Upper lobe of left lung (tissue), 6 donors: ENCODE results near the gene MKNK2. TPM values are rescaled to one million over a fixed set of nuclear protein-coding genes. Genes with fewer than 3 reads are reported as not detected.

Source experiments
- ATAC-seq, 2 donors: fragments of 200-7000 bp; cut with Tn5 transposase; one replicate each; pipeline ENCODE4 v1.9.1; 2022; ENCODE audit warnings: mild to moderate bottlenecking in 2 of 2, moderate library complexity in 2 of 2; ENCODE audit not compliant: low FRiP score in 2 of 2
- DNase-seq, 2 donors: peaks; one replicate each; pipeline ENCODE4 v3.0.0-alpha.2; 2019 to 2020
- H3K27ac ChIP-seq, 4 donors: fragments of 200-600 bp; sonication (generic); one replicate each; pipeline ENCODE4 v1.5.1; 2016 to 2019
- H3K27me3 ChIP-seq, 4 donors: fragments of 200-600 bp; sonication (generic); one replicate each; pipeline ENCODE4 v1.5.1; 2017 to 2019
- H3K36me3 ChIP-seq, 4 donors: fragments of 200-600 bp; sonication (generic); one replicate each; pipeline ENCODE4 v1.5.1; 2016 to 2019
- H3K4me1 ChIP-seq, 4 donors: fragments of 200-600 bp; sonication (generic); one replicate each; pipeline ENCODE4 v1.5.1; 2018 to 2019
- H3K4me3 ChIP-seq, 4 donors: fragments of 200-600 bp; sonication (generic); one replicate each; pipeline ENCODE4 v1.5.1; 2017 to 2019; ENCODE audit warnings: mild to moderate bottlenecking in 2 of 4, moderate library complexity in 1 of 4
- H3K9me3 ChIP-seq, 4 donors: fragments of 200-600 bp; sonication (generic); one replicate each; pipeline ENCODE4 v1.5.1; 2018 to 2019
- EP300 ChIP-seq, 4 donors: sonication (generic); formaldehyde crosslinking; IDR thresholded peaks; one replicate each; pipeline ENCODE4 v1.5.1; 2017; ENCODE audit warnings: antibody characterized with exemption in 4 of 4, control low read depth in 2 of 4
- POLR2A ChIP-seq, 4 donors: fragments of 450-650 bp; IDR thresholded peaks; one replicate each; pipeline ENCODE4 v1.5.1; 2016 to 2017; ENCODE audit warnings: antibody characterized with exemption in 4 of 4, mild to moderate bottlenecking in 2 of 4
- POLR2AphosphoS5 ChIP-seq, 2 donors: sonication (generic); formaldehyde crosslinking; IDR thresholded peaks; one replicate each; pipeline ENCODE4 v1.5.1; 2017; ENCODE audit warnings: antibody characterized with exemption in 2 of 2
- WGBS, 2 donors: methylation state at CpG; one replicate each; pipeline ENCODE4 v1.1.5; 2017 to 2018; 5-methylcytosine and 5-hydroxymethylcytosine counted together
- total RNA-seq, 6 donors: library from RNA; depleted of rRNA in 4 of 6; stranded (reverse); fragments of >200 nt in 4 of 6; gene quantifications; one replicate each; pipeline versions ENCODE4 v1.1.0 to v1.2.1, GENCODE V29; 2016 to 2021
- TF ChIP-seq, protein P1 (sequence below), 6 experiments: fragments of 450-650 bp in 4 of 6; fragments of 200-600 bp in 2 of 6; sonication (generic) in 2 of 6; IDR thresholded peaks; one replicate each; pipeline ENCODE4 v1.5.1; 2016 to 2019; ENCODE audit warnings: antibody characterized with exemption in 6 of 6
- donor health status: DM: no; HTN: no; CAD: no; lungs with moderate emphysema.
- donor health status: DM: no; HTN: yes; CAD: no; lungs with severe emphysema.

MKNK2 gene
- total RNA-seq, 6 donors from 2014 or later: 200 to 397 (median 264) TPM

DNA sequence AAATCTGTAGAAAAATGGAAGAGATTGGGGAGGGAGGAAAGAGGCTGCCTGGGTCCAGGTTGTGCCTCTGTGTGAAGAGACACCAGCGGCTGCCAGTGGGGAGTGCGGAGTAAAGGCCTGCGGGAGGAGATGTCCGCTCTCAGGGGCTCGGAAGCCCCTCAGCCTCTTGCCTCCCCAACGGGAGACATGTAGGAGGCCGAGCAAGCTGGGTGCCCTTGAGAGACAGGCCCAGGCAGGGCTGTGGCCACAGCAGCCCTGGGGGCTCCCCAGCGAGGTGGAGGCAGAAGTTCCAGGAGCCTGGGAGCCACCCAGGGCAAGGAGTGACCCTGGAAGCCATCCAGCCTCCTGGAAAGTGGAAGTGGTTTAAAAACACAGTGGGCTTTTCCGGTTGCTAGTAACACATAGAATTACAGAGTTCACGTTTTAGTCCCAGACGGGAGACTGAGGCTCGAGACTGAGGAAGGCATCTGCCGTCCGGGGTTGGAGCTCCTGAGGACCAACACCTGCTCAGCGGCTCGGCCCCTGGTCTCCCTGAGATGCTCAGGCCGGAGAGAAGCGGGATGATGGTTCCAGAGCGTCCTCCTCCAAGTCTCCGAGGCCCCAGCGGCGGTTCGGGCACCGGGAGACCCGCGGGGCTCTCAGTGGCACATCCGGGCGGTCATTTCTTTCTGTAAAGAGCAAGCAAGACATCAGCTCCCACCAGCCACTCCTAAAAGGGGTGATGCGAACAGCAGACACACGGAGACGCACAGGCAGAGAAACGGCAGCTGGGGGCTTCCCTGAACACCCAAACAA lies 21.9 kb upstream of the MKNK2 start:
- peak overlapping the region in 2 of 4 donors; percentile 64 to 77 for H3K27ac ChIP-seq
- H3K4me3 ChIP-seq: no peak overlapping the region
- DNase-seq: peak in 1 of 2 donors; percentile 67
- WGBS, 2 donors: 89 to 90% methylated on average over 16 to 28 of the region's 32 CpGs
- H3K36me3 ChIP-seq: peaks cover 37 to 71% (median 60%) of the 10 kb centered on the region in 4 donors
- H3K9me3 ChIP-seq: no peaks in the 10 kb centered on the region
- ATAC-seq: no peak
- no peaks in the 10 kb centered on the region for H3K27me3 ChIP-seq
- TF ChIP-seq POLR2AphosphoS5 (IDR thresholded peaks at IDR 0.05): no peak
- TF ChIP-seq, protein P1, sequence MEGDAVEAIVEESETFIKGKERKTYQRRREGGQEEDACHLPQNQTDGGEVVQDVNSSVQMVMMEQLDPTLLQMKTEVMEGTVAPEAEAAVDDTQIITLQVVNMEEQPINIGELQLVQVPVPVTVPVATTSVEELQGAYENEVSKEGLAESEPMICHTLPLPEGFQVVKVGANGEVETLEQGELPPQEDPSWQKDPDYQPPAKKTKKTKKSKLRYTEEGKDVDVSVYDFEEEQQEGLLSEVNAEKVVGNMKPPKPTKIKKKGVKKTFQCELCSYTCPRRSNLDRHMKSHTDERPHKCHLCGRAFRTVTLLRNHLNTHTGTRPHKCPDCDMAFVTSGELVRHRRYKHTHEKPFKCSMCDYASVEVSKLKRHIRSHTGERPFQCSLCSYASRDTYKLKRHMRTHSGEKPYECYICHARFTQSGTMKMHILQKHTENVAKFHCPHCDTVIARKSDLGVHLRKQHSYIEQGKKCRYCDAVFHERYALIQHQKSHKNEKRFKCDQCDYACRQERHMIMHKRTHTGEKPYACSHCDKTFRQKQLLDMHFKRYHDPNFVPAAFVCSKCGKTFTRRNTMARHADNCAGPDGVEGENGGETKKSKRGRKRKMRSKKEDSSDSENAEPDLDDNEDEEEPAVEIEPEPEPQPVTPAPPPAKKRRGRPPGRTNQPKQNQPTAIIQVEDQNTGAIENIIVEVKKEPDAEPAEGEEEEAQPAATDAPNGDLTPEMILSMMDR (IDR thresholded peaks at IDR 0.05): no peak
- no peak for TF ChIP-seq POLR2A (IDR thresholded peaks at IDR 0.05)
- TF ChIP-seq EP300 (IDR thresholded peaks at IDR 0.05): no peak
- peaks cover 10 to 22% (median 12%) of the 10 kb centered on the region in 4 donors for H3K4me1 ChIP-seq

DNA sequence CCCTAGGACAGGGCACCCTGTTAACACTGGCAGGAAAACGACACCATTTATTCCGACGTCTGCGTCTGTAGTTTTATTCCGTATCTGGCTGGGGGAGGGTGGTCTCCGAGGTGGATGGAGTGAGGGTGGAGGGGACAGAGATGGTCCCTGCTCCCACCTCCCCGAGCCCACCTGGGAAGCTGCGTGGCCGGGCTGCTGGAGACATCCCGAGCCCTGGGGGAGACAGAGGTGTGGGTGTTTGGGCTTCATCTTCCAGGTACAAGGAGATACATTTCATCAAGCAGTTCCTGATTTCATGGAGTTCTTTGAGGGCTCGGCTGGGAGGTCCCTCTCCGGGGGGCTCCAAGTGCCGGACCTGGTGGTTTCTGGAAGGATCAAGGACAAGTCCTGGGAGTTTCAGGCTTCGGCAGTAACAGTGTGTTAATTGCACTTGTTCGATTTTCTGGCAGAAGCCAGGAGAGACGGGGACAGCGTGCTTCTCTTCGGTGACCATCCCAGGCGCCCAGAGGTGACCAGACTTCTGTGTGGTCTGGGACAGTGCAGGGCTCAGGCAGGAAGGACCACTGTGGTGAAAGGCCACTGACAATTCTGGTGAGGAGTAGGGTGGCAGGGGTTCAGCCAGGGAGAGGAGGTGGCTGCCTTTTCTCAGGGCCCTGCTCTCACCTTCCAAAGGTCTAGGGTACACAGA lies 20.1 kb upstream of the MKNK2 start:
- Histone ChIP-seq H3K27me3 (no peaks in the 10 kb centered on the region), H3K36me3 (peaks cover 21 to 52% (median 42%) of the 10 kb centered on the region in 4 donors), H3K4me1 (peaks cover 10 to 22% (median 12%) of the 10 kb centered on the region in 4 donors), H3K4me3 (no peak overlapping the region), H3K9me3 (no peaks in the 10 kb centered on the region), H3K27ac (no peak overlapping the region)
- no peak for ATAC-seq
- TF ChIP-seq, protein P1 (IDR thresholded peaks at IDR 0.05): no peak
- no peak for TF ChIP-seq POLR2AphosphoS5 (IDR thresholded peaks at IDR 0.05)
- no peak for TF ChIP-seq POLR2A (IDR thresholded peaks at IDR 0.05)
- no peak for TF ChIP-seq EP300 (IDR thresholded peaks at IDR 0.05)
- 93% methylated on average over 16 to 19 of the region's 19 CpGs for WGBS, 2 donors
- no peak for DNase-seq

DNA sequence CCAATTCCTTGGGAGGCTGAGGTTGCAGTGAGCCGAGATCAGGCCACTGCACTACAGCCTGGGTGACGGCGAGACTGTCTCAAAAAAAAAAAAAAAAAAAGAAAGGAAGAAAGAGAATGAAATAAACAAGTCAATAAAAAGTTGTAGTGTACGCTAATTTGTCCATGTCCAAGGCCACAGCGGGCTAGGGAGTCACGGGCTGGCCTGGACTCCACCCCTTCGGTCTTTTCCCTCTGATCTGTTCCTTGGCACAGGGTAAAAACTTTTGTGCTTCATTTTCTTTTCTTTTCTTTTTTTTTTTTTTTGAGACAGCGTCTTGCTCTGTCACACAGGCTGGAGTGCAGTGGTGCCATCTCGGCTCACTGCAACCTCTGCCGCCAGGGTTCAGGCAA lies 19.4 kb upstream of the MKNK2 start:
- DNase-seq (no peak), ATAC-seq (peak in 1 of 2 donors; percentile 15)
- Histone ChIP-seq H3K4me3 (no peak overlapping the region), H3K27me3 (no peaks in the 10 kb centered on the region), H3K36me3 (peaks cover 19 to 45% (median 38%) of the 10 kb centered on the region in 4 donors), H3K27ac (no peak overlapping the region), H3K9me3 (no peaks in the 10 kb centered on the region), H3K4me1 (peaks cover 10 to 22% (median 15%) of the 10 kb centered on the region in 4 donors)
- 93 to 94% methylated on average over 10 of the region's 10 CpGs for WGBS, 2 donors
- no peak for TF ChIP-seq POLR2AphosphoS5 (IDR thresholded peaks at IDR 0.05)
- TF ChIP-seq POLR2A (IDR thresholded peaks at IDR 0.05): no peak
- no peak for TF ChIP-seq EP300 (IDR thresholded peaks at IDR 0.05)
- TF ChIP-seq, protein P1 (IDR thresholded peaks at IDR 0.05): no peak

DNA sequence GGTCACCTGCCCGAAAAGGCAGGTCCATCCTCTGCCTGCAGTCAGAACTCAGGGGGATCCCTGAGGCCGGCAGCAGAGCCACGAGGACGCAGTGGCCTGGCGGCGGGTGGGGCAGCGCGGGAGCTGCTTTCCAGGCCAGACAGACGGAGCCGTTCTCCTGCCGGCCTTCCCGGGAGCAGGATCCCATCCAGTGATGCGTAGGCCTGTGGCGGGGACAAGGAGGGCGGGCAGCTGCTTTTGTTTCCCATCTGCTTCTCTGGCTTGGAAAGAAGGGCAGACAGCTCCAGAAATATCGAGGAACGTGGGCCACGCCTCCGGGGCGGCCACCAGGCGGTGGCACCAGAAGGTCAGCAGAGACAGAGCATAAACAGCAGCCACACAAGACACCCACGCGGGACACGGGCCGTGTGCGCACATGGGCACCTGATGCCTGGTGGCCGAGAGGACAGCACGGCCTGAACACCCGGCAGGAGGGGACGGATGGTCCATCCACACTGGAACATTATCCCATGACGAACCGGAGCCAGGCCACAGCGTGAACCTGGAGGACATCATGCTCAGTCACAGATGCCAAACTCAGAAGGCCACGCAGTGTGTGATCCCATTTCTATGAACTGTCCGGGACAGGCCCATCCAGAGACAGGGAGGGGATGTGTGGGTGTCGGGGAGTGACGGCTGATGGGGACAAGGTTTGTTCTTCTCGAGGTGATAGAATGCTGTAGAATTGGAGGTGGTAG lies 13.9 kb upstream of the MKNK2 start:
- H3K36me3 ChIP-seq: no peaks in the 10 kb centered on the region
- peaks cover 28 to 44% (median 32%) of the 10 kb centered on the region in 4 donors for H3K4me1 ChIP-seq
- no peak overlapping the region for H3K4me3 ChIP-seq
- no peak for ATAC-seq
- peak; percentile 35 to 88 for DNase-seq
- TF ChIP-seq, protein P1 (IDR thresholded peaks at IDR 0.05): peak in 3 of 6 experiments; percentile 7 to 15 (median 15)
- TF ChIP-seq POLR2AphosphoS5 (IDR thresholded peaks at IDR 0.05) (peak; percentile 62 to 86), EP300 (IDR thresholded peaks at IDR 0.05) (peak; percentile 8 to 99 (median 74)), POLR2A (IDR thresholded peaks at IDR 0.05) (peak in 1 of 4 donors; percentile 28)
- H3K9me3 ChIP-seq: no peaks in the 10 kb centered on the region
- H3K27me3 ChIP-seq: no peaks in the 10 kb centered on the region
- H3K27ac ChIP-seq: peak overlapping the region; percentile 66 to 100 (median 77)
- WGBS, 2 donors: 67 to 84% methylated on average over 8 to 38 of the region's 38 CpGs
